ENCODE measurements around the gene CSMD2. TPM values are rescaled to one million over a fixed set of nuclear protein-coding genes. Genes with fewer than 3 reads are reported as not detected.

Gene CSMD2
- total RNA-seq, 1 donor from 2014 or later: 1.1 TPM

GRCh38 chr1:33615546-33615945 is 549.5 kb downstream of the CSMD2 start:
- no peak for DNase-seq (ENCODE audit: low spot score)

- no peak for DNase-seq (ENCODE audit: low spot score)
Measured at GRCh38 chr1:33610864-33611455, 554.1 kb downstream of the CSMD2 start.

GRCh38 chr1:33610391-33610790 is 554.6 kb downstream of the CSMD2 start:
- DNase-seq (ENCODE audit: low spot score): no peak

- DNase-seq (ENCODE audit: low spot score): no peak
Measured at GRCh38 chr1:33609739-33610138, 555.3 kb downstream of the CSMD2 start.

GRCh38 chr1:33608825-33609400 is 556.1 kb downstream of the CSMD2 start:
- no peak for DNase-seq (ENCODE audit: low spot score)

GRCh38 chr1:33607444-33608005 is 557.5 kb downstream of the CSMD2 start:
- no peak for DNase-seq (ENCODE audit: low spot score)

GRCh38 chr1:33606272-33606671 is 558.8 kb downstream of the CSMD2 start:
- no peak for DNase-seq (ENCODE audit: low spot score)

GRCh38 chr1:33602271-33602670 is 562.8 kb downstream of the CSMD2 start:
- DNase-seq (ENCODE audit: low spot score): no peak

GRCh38 chr1:33601751-33602150 is 563.3 kb downstream of the CSMD2 start:
- DNase-seq (ENCODE audit: low spot score): no peak

GRCh38 chr1:33599516-33600115 is 565.4 kb downstream of the CSMD2 start:
- DNase-seq (ENCODE audit: low spot score): no peak

- no peak for DNase-seq (ENCODE audit: low spot score)
Measured at GRCh38 chr1:33588726-33589125, 576.3 kb downstream of the CSMD2 start.

GRCh38 chr1:33586795-33587194 is 578.2 kb downstream of the CSMD2 start:
- no peak for DNase-seq (ENCODE audit: low spot score)

- no peak for DNase-seq (ENCODE audit: low spot score)
Measured at GRCh38 chr1:33586106-33586505, 578.9 kb downstream of the CSMD2 start.

- DNase-seq (ENCODE audit: low spot score): no peak
Measured at GRCh38 chr1:33583567-33583966, 581.5 kb downstream of the CSMD2 start.

GRCh38 chr1:33578557-33579448 is 586.2 kb downstream of the CSMD2 start:
- DNase-seq (ENCODE audit: low spot score): no peak

- DNase-seq (ENCODE audit: low spot score): no peak
Measured at GRCh38 chr1:33577663-33578062, 587.4 kb downstream of the CSMD2 start.

- DNase-seq (ENCODE audit: low spot score): no peak
Measured at GRCh38 chr1:33576821-33577599, 588.0 kb downstream of the CSMD2 start.

- no peak for DNase-seq (ENCODE audit: low spot score)
Measured at GRCh38 chr1:33575324-33575879, 589.6 kb downstream of the CSMD2 start.

GRCh38 chr1:33573661-33574060 is 591.4 kb downstream of the CSMD2 start:
- no peak for DNase-seq (ENCODE audit: low spot score)

- DNase-seq (ENCODE audit: low spot score): no peak
Measured at GRCh38 chr1:33572387-33572786, 592.6 kb downstream of the CSMD2 start.

- no peak for DNase-seq (ENCODE audit: low spot score)
Measured at GRCh38 chr1:33569331-33569730, 595.7 kb downstream of the CSMD2 start.

Measured in ureter (tissue), 1 donor.